ENCODE measurements around the gene MLF2. TPM values are rescaled to one million over a fixed set of nuclear protein-coding genes. Genes with fewer than 3 reads are reported as not detected.

MLF2 gene
- total and polyA plus RNA-seq, 12 donors = 135 to 334 (median 229) TPM

DNA sequence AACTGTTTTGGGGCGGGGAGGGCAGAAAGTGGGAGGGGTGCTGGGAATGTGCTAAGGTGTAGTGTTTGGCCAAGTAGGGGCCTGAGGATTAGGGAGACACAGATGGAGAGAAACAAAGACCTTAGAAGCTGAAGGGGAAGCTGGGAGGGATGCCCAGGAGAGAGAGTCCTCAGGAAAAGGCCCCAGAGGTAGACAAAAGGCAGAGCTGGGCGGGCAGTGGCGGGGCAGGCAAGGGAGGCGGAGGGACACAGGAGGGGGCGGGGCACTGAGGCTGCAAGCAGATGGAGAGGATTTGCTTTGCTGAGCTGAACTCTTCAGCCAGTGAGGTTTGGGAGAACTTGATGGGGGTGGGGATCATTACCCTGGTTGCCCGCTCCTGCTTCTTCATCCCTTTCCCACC is 16.0 kb upstream of the MLF2 start:
- peak overlapping the region in 1 of 4 donors; percentile 98 for H3K4me3 ChIP-seq
- TF ChIP-seq, protein P1, sequence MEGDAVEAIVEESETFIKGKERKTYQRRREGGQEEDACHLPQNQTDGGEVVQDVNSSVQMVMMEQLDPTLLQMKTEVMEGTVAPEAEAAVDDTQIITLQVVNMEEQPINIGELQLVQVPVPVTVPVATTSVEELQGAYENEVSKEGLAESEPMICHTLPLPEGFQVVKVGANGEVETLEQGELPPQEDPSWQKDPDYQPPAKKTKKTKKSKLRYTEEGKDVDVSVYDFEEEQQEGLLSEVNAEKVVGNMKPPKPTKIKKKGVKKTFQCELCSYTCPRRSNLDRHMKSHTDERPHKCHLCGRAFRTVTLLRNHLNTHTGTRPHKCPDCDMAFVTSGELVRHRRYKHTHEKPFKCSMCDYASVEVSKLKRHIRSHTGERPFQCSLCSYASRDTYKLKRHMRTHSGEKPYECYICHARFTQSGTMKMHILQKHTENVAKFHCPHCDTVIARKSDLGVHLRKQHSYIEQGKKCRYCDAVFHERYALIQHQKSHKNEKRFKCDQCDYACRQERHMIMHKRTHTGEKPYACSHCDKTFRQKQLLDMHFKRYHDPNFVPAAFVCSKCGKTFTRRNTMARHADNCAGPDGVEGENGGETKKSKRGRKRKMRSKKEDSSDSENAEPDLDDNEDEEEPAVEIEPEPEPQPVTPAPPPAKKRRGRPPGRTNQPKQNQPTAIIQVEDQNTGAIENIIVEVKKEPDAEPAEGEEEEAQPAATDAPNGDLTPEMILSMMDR (IDR thresholded peaks at IDR 0.05) = no peak
- TF ChIP-seq POLR2A (IDR thresholded peaks at IDR 0.05) = no peak
- DNase-seq = peak in 3 of 7 donors; percentile 37 to 82 (median 40)
- peak overlapping the region in 2 of 5 donors; percentile 56 to 89 for H3K27ac ChIP-seq
- peaks cover 18 to 41% of the 10 kb centered on the region in 2 donors for H3K4me1 ChIP-seq (replicated peaks in 1 of 2)
- H3K27me3 ChIP-seq = no peaks in the 10 kb centered on the region
- peaks cover 0 to 10% of the 10 kb centered on the region in 2 donors for H3K36me3 ChIP-seq (replicated peaks in 1 of 2)
- 64 to 88% (median 68%) methylated on average over 6 of the region's 6 CpGs for WGBS, 4 donors
- intact Hi-C loops (cut with DNase I) = no loop called here
- no peaks in the 10 kb centered on the region for H3K9me3 ChIP-seq (replicated peaks in 1 of 3)

DNA sequence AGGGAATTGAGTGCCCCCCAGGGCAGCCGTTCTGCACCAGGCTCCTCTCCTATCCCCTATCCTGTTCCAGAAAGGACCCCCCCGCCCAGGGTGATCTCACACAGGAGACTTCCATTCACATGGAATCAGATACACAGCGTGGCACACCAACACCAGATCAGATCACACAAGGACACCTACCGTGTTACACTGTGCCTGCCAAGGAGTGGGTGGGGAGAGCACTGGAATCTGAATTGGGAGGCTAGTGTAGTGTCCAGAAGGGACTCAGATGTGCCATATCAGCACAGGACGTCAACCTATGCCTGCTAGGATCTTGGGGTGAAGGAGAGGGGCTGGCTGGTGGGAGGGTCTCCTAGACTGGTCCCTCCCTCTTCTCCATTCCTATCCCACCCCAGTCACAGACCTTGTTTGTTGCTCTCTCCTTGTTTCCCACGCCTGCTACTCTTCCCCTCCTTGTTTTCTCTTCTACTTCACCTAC is 15.5 kb upstream of the MLF2 start:
- H3K4me1 ChIP-seq (replicated peaks in 1 of 2) = peaks cover 23 to 46% of the 10 kb centered on the region in 2 donors
- no peak for TF ChIP-seq POLR2A (IDR thresholded peaks at IDR 0.05)
- TF ChIP-seq, protein P1 (IDR thresholded peaks at IDR 0.05) = no peak
- H3K36me3 ChIP-seq (replicated peaks in 1 of 2) = peaks cover 0 to 10% of the 10 kb centered on the region in 2 donors
- no peaks in the 10 kb centered on the region for H3K27me3 ChIP-seq
- 42 to 60% (median 52%) methylated on average over 4 to 6 of the region's 6 CpGs for WGBS, 4 donors
- intact Hi-C loops (cut with DNase I) = no loop called here
- H3K9me3 ChIP-seq (replicated peaks in 1 of 3) = no peaks in the 10 kb centered on the region
- peak in 1 of 7 donors; percentile 30 for DNase-seq
- peak overlapping the region in 1 of 4 donors; percentile 98 for H3K4me3 ChIP-seq
- H3K27ac ChIP-seq = peak overlapping the region in 2 of 5 donors; percentile 56 to 89

DNA sequence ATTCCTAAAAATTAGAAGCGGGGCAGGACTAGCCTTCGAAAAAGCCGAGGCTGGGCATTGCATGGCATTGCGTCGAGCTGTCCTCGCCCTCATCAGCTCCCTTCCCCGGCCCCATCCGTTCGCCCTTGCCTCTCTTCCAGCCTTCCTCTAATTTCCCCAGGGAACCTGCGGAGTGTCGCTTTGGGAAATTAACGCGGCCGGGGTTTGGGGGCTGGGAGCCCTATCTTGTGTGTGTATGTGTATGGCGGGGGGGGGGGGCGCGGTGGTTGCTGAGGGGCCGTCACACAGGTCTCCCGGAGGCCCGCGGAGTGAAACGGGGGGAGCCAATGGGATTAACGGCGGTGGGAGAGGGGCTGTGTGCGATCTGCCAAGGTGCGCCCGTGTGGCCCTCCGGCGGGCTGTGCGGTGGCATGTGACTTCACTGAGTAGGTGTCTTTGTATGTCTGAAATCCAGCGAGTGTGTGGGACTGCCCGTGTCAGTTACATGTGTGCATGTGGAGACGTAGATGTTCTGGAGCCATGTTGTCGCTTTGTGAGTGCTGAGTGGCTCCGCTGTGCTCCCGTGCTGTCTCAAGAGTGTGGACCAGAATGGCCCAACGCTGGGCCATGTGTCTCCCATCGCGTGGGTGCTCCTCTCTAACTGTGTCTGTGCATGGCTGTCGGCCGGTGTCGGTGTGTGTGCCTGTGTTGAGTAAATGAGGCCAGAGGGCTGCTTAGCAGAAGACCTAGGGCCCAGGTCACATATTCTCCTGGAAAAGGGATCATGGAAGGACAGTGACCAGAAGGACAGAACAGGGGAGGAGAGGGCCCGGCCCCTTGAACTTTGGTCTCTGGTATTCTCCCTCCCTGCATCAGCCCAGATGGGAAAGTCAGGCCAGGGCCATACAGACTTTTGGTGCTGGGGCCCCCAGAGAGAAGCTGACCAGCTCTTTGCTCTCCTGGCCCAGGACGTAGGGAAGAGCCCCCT is 14.7 kb upstream of the MLF2 start:
- Histone ChIP-seq H3K4me1 (replicated peaks in 1 of 2) (peaks cover 25 to 48% of the 10 kb centered on the region in 2 donors), H3K27ac (peak overlapping the region in 4 of 5 donors; percentile 17 to 97 (median 76)), H3K4me3 (peak overlapping the region; percentile 34 to 98 (median 84)), H3K9me3 (replicated peaks in 1 of 3) (no peaks in the 10 kb centered on the region), H3K27me3 (no peaks in the 10 kb centered on the region), H3K36me3 (replicated peaks in 1 of 2) (peaks cover 0 to 10% of the 10 kb centered on the region in 2 donors)
- DNase-seq = peak in 3 of 7 donors; percentile 33 to 72 (median 37)
- TF ChIP-seq POLR2A (IDR thresholded peaks at IDR 0.05) = no peak
- TF ChIP-seq, protein P1 (IDR thresholded peaks at IDR 0.05) = no peak
- 12 to 20% (median 16%) methylated on average over 27 to 44 of the region's 44 CpGs for WGBS, 4 donors
- intact Hi-C loops (cut with DNase I) = loop anchor here in 1 of 2 donors (2.0 kb wide), 1 partner anchor 19 kb away; no protein-coding TSS in a partner anchor

Measured in adrenal gland (tissue), 12 donors.